Stimulated activated CD8-positive, alpha-beta memory T cell treated with anti-CD3 and anti-CD28 coated beads, Interleukin-2, amount 100 ng/mL, for 48 hours (primary cell): ENCODE measurements around the gene GALR1.
"Not testable (repeated sequence)": the region's sequence is repeated elsewhere in the genome, so short reads cannot be mapped to it uniquely, and the experiment has no call there.

Source experiments
- DNase-seq, 2 donors: peaks; one replicate each; pipeline ENCODE4 v3.0.0-alpha.2; 2020; ENCODE audit warnings: low read depth in 2 of 2

The GALR1 gene

DNA sequence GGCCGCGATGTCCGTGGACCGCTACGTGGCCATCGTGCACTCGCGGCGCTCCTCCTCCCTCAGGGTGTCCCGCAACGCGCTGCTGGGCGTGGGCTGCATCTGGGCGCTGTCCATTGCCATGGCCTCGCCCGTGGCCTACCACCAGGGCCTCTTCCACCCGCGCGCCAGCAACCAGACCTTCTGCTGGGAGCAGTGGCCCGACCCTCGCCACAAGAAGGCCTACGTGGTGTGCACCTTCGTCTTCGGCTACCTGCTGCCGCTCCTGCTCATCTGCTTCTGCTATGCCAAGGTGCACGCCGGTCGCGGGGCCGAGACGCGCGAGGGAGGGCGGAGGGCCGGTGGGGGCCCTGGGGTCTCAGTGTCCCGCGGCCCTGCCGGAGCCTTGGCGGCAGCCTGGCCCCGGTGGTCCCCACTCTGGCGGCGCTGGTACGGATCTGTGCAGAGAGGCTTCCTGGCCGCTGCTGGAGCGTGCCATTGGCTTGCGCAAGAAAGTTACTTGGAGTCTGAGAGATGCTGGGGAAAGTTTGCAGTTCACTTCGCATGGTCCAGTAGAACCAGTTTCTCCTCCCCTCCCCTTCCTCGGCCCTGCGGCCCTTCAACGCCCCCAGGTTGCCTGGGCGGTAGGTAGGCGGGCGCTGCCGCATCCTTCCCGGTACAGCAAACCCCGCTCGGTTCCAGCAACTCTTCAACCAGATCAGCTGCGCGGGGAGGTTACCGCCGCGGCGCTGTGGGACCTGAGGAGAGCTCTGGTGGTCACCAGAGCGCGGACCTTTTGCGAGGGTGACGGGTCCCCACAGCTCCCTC, 1.5 kb downstream of the GALR1 start:
- DNase-seq: no peak

DNA sequence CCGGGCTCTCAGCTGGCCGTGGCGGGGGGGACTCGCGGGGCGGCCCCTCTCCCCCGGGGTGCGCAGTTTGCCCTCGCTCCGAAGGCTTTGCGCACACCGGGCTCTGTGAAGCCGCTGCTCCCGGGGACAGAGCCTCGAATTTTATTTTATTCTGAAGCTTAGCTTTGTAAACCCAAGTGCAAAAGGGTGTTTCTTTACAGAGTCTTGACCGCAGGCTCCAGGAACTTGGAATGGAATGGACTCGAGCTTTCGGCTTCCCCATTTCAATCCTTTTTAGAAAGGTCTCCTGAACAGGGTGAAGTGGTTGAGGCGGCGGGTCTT, 2.0 kb downstream of the GALR1 start:
- no peak for DNase-seq

DNA sequence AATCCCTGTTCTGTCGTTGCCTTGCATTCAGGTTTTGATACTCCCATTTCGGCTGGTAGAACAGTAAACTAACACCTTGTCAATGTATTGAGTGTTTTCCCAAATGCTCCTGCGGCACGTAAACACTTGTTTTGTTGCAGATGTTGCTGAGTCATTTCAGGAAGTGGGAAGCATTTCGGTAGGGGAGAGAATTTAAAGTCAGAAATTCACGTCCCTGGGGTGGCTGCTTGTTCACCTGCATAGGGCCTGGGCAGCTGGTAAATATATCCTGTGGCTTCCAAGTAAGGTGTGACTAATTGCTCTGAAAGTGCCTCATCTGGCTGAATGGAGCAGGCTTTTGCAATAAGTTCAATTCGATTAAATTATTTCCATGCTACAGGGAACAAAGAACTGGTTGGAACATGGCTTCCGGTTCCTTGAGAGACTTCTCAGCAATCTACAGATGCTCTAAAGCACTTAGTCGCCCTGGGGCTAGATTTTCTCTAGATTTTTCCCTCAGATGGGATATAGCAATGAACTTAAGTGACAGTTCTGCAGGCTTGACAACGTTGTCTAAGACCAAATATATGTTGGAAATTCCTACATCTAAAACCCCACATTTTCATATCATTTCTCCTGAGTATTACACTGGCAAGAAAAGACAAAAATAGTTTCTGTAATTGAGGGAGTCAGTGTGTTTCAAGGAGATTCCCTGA, 5.2 kb downstream of the GALR1 start:
- DNase-seq: no peak

DNA sequence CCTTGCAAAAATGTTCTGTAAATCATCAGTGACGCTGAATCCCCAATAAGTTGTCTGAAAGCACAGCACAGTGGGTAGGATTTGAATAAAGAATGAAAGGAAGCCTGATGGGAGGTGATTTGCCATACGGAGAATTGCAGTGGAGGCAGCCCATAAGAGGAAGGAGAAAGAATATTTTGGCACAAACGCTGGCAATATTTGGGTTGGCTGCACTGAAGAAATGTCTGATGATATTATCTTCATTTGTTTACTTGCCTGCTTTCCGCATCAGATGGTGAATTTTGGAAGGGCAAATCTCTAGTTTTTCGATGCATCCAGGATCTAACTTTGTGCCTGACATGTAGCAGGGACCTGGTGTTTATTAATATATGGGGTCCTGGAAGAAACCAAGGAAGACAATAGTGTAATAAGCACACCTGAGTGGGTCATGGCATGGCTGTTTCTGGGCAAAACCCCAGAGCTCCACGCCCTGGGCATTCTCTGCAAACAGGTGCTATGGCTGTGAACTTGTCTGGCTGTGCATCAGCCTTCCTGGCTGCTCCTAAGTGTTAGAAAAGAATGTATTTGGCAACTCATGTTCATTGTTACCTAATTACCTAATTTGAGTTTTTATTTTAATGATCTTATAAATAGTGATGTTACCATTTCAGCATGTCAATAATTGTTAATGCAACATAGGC, 5.9 kb downstream of the GALR1 start:
- DNase-seq: no peak

DNA sequence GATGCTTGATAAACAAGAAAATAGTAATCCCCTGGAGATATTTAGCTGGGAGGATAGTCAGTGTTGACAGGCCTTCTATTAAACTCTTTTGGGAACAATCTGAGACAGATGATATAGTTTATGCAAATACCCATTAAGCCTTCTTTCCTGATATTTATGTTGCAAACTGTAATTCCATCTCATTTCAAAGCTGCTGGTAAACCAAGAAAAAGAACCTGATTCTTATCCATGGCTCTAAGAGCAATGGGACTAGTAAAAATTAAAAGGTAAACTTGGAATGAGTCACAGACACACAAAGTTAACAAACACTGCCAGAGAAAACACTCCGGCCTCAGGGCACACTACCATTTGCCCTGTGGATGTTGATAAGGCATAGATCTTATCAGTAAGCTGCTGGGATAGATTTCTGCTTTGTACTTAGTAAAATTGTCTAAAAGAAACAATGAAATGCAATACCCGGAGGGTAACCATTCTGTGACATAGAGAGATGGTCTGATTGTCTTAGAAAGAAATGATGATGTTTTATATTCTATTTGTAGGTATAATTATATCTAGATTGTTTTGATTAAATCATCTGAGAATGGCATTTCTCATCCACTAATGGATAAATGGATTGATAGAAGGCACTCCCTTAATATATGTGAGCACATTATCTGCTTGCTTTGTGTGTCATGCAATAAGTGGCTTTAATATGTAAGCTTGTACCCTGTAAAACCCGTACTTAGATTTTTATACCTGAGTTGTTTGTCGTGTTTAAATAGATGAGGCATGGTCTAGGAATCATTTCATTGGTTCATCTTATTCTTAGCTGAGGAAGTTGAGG, 13.2 kb downstream of the GALR1 start:
- DNase-seq: no peak

DNA sequence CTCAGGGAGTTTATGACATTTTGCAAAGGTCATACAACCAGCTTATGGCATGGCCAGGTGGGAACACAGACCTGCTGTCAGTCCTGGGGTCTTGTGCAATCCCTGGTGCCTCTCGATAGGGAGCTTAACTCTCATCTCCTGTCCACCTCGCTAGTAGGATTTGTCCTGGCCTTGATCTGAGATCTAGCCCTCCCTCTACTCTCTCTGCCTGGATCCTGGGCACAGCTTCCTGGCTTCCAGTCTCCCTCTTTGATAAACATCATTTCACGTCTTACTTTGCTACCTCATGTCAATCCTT, 13.8 kb downstream of the GALR1 start:
- DNase-seq: no peak

DNA sequence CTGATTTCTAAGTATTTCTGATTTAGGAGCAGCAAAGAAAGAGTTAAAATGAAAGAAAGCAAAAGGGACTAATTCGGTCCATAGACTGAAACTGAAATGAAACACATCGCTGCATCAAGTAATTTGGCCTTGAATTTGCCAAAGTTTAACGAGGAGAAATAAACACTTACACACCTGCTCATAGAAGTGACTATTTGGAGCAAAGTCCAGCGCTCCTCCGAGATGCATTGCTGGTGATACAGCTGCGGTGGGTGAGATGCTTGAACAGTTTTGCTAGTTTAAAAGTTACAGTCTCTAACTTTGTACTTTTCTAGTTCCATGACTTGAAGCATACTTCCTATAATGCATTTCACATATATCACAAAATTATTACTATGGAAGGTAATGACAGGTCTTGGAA, 18.3 kb downstream of the GALR1 start:
- DNase-seq: no peak

DNA sequence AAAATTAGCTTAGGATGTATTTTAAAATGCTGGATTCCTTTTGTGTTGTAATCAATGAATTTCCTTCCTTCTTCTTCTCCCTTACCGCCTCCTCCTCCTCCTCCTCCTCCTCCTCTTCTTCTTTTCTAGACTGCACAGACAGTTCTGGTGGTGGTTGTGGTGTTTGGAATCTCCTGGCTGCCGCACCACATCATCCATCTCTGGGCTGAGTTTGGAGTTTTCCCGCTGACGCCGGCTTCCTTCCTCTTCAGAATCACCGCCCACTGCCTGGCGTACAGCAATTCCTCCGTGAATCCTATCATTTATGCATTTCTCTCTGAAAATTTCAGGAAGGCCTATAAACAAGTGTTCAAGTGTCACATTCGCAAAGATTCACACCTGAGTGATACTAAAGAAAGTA, 18.8 kb downstream of the GALR1 start:
- DNase-seq: no peak

DNA sequence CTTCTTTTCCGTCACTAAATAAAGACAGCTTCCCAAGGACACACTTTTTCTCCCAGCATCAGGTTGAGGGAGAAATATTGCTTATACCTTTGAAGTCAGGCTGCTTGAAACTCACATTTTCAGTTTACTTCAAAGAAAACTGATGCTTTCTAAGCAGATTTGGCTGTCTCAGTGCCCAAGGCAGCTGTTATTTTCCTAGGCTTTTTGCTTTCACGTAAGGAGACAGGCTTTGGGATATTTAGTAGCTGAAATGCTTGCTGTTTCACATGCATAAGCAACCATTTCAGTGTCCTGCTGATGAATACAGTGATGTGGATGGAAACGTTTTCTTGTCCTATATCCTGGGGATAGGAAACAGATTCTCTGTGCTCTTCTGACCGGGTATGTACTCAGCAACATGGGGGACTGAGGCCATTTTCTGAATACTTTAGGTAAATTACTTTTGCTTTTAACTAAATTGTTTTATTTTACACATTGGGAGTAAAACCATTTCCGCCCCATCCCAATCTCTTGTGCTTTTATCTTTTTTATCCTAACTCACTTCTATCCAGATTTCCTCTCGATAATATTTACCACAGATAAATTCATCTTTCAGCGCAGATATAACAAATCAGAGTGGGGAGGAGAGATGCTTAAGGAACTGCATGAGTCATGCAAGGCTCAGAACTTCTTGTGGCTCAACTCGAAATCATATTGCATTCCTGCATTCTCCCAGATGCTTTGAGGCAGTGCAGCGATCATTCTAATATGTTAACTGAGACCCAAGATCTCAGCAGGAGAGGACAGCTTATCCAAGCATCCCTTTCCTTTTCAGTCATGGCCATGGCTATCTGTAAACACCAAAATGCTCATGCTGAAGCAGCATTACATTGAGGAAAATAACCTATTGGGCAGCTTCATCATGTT, 22.2 kb downstream of the GALR1 start:
- no peak for DNase-seq

DNA sequence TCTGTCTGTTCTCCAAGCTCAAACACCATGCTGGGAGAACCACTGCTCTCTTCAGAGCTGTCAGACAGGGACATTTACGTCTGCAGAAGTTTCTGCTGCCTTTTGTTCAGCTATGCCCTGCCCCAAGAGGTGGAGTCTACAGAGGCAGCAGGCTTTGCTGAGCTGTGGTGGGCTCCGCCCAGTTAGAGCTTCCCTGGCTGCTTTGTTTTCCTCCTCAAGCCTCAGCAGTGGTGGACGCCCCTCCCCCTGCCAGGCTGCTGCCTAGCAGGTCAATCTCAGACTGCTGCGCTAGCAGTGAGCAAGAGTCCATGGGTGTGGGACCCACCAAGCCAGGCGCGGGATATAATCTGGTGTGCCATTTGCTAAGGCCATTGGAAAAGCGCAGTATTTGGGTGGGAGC, 41.2 kb downstream of the GALR1 start:
- not testable (repeated sequence) for DNase-seq

DNA sequence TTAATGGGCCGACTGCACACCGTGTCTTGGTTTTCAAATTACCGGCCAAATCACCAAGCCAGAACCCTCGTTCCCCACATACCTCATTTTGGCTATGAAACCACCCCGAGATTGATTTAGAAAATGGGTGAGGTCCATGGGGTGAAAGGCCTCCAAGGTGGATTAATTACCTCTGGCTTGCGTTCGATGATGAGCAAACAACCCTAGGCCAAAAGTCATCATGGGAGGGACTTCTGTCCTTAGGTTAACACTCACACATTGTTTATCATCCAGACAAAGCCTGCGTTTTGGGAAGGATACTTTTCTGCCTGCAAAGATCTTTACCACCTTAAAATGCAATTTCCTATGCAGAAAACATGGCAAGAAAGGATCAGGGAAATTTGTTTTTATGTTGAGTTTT, 48.5 kb downstream of the GALR1 start:
- no peak for DNase-seq

DNA sequence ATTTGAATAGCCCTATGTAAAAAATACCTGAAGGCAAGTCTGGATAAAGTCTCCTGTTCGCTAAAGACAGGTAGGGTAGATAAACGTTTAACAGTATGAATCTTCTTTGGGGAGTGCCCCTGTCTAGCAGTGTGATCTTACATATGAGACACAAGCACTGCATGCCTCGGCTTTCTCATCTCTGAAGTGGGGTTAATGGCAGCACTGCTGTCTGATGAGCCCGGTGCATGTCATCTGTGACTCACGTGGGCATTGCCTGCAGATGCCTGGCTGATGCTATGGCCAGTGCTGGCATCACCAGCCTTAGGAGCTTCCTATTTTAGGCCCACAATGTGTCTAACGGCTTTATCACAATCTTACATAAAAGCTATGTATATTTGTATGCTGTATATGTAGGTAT, 50.1 kb downstream of the GALR1 start:
- no peak for DNase-seq

DNA sequence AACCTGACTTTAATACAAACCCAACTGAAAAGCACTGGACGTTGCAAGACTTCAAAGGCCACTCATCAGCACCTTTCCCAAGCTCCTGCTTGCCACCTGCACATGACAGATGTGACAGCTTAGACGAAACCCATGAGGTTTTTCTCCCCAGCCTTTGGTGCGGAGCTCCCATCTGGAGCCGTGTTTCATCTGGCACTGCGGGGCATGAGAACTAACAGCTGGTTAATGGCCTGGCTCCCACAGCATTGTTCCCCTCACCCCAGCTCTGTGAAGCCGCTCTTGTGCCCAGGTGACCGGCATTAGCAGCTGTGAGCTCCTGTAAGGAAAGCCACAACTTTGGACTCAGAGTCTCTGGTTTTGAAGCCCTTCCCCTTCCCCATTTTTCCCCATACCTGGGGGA, 50.9 kb downstream of the GALR1 start:
- no peak for DNase-seq

DNA sequence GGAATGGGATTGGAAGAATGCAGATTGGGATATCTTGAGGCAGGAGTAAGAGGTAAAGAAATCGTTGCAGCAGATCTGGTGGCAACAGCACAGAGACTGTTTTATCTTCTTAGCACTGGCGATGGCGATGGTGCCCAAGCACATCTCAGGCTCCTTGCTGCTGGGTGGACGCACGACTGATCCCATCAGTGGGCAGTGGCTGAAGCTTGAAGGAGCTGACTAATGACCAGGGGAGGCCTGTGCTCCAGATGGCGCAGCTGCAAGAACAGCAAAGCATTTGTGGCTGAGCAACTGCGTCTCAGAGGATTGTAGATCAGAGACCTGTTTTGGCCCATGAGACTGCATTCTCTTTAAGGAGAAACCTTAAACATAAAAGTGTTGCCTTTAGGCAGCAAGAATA, 54.6 kb downstream of the GALR1 start:
- no peak for DNase-seq

DNA sequence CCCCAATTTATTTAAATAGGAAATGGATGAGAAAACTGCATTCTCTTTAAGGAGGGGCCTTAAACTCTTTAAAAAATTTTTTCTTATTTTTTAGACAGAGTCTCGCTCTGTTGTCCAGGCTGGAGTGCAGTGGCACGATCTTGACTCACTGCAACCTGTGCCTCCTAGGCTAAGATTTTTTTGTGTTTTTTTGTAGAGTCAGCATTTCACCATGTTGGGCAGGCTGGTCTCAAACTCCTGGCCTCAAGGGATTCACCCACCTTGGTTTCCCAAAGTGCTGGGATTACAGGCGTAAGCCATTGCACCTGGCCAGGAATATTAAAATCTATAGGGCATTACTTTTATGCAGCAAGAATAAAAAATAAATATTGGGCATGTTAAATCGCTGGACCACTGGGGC, 56.0 kb downstream of the GALR1 start:
- no peak for DNase-seq

DNA sequence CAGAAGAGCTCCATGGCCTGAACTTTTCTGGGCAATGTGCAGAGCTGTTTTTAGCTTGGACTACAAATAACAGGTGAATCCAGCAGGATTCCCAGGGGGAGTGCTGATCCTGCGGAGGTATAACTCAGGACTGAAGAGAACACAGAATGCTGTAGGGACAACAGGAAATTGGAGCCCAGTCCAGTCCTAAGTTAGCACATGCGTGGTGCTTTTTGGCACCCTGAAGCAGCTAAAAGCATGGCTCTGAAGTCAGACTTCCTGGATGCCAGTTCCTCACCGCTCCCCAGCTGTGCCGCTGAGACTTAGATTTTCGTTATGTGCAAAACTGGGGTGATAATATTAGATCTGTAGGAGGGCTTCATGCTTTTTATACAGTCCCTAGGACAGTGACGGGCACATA, 58.6 kb downstream of the GALR1 start:
- no peak for DNase-seq

DNA sequence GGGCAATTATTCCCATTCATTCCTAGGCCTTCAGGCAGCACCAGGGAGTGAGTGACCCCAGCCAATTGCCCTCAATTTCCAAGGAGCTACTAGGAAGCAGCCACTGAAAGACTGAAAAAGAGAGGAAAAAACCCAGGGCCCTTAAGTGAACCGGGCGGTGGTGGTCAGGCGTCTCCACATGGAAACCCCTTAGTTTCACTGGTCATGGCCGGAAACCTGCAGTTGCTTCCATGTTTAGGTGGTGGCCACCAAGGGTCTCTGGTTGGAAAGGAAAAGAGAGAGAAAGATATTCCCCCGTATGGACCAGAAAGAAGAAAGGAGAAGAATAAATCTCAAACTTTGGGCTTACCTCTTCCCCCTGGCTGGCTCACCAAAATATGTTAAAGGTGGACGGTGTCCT, 64.9 kb downstream of the GALR1 start:
- no peak for DNase-seq

DNA sequence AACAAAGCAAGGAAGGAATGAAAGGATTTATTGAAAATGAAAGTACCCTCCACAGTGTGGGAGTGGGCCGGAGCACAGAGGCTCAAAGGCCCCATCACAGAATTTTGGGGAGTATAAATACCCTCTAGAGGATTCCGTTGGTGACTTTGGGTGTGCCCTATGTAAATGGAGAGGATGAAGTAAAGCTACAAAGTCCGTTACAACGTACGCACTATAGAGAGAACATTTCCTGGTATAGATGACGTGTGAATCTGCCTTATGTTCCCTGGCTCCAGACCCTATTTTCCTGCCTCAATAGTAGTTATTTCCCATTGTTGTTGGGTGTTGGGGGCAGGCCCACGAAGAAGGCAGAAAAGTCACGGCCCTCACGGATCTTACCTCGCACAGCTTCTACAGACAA, 65.3 kb downstream of the GALR1 start:
- DNase-seq: no peak

DNA sequence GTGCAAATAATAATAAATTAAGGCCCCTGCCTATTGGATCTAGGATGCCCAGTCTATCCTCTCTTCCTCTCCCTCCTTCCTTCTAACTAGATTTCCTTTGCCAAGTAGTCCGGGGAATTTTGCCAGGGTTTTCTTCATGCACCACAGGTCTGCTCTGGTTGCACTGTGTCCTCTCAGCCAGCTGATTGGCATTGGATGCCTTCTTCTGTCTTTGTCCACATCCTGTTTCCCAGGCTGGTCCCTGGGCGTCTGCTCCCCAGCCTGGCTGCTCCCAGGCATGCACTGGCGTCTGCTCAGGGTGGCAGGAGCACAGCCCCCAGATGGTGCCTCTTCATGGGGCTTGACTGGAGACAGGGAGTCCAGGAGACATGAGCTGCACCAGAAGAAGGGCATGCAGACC, 66.4 kb downstream of the GALR1 start:
- DNase-seq: no peak

DNA sequence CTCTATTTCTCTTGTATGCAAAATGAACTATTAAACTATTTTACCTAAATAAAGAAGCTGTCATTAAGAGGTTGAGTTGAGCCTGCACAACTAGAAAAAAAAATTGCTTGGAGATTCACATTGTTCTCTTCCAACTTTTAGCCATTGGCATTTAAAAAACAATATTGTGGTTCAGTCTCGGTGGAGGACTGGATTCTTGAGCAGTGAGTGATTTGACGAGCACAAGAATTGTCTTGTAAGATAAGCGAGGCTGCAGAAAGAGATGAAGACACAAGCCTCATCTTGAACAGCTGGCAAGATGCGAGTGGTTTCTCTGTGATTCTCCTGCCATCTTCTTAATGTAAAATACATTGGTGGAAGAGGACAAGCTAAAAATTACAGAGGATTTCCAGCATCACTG, 67.0 kb downstream of the GALR1 start:
- DNase-seq: no peak

DNA sequence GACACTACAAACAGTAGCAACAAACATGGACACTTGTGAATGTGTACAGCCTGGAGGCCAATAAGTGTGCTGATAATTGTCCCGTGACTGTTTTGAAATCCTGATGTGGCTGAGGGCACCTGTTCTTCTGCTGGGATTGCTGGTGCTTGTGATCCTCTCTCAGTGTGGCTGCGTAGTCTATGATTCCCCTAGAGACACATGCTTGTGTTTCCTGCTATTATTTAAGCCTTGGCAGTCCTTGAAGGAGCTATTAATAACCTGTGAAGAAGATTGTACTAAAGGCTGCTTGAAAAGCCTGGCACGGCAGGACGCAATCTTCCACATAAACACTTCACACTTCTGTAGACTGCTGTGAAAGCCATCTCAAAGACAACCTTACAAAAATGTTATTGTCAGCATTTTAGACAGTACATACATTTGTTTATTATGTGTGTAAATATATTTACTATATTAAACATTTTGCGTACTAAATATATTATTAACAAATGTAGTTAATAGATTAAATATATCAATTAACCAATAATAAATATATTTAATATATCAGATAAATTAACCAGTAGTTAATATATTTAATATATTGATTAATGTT, 71.4 kb downstream of the GALR1 start:
- no peak for DNase-seq
